ENCODE measurements around the gene RUNX2.

RUNX2 gene

DNA sequence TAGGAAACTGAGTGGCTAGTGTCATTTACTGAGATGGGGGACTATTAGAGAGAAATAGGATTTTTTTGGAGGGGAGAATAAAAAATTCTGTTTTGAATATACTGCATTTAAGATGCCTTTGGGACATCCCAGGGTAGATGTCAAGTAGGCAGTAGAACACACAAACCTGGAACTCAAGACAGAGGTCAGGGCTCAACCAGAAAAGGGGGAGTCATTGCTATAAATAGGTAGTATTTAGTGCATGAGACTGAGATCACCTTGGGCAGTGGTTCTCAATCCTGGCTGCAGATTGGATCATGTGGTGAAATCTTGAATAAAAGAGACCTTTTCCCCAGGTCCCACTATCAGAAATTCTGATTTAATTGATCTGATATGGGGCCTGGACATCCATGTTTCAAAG, 160.1 kb downstream of the RUNX2 start:
- DNase-seq (ENCODE audit: extremely low read depth, low read depth), result no peak
- TF ChIP-seq, protein P1, sequence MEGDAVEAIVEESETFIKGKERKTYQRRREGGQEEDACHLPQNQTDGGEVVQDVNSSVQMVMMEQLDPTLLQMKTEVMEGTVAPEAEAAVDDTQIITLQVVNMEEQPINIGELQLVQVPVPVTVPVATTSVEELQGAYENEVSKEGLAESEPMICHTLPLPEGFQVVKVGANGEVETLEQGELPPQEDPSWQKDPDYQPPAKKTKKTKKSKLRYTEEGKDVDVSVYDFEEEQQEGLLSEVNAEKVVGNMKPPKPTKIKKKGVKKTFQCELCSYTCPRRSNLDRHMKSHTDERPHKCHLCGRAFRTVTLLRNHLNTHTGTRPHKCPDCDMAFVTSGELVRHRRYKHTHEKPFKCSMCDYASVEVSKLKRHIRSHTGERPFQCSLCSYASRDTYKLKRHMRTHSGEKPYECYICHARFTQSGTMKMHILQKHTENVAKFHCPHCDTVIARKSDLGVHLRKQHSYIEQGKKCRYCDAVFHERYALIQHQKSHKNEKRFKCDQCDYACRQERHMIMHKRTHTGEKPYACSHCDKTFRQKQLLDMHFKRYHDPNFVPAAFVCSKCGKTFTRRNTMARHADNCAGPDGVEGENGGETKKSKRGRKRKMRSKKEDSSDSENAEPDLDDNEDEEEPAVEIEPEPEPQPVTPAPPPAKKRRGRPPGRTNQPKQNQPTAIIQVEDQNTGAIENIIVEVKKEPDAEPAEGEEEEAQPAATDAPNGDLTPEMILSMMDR (IDR thresholded peaks at IDR 0.05; ENCODE audit: low read depth, low read length), result no peak

DNA sequence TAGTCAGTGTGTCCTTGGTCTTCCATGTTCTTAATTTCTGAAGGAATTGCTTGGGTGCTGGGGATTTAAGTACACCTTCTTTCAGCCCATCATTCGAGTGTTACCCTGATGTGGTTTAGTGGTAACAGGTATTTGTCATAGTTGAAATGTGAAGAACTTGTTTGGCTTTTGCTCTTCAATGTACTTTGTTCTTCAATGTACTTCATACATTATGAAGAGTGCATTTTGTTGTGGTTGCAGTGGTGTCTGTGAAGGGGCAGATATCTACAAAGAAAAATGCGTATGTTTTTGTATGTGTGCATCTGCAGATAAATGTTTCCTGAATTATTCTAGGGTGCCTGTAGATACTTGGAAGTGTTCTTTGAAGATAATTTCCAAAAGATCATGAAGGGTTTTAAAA, 160.8 kb downstream of the RUNX2 start:
- TF ChIP-seq, protein P1 (IDR thresholded peaks at IDR 0.05; ENCODE audit: low read depth, low read length), result no peak

DNA sequence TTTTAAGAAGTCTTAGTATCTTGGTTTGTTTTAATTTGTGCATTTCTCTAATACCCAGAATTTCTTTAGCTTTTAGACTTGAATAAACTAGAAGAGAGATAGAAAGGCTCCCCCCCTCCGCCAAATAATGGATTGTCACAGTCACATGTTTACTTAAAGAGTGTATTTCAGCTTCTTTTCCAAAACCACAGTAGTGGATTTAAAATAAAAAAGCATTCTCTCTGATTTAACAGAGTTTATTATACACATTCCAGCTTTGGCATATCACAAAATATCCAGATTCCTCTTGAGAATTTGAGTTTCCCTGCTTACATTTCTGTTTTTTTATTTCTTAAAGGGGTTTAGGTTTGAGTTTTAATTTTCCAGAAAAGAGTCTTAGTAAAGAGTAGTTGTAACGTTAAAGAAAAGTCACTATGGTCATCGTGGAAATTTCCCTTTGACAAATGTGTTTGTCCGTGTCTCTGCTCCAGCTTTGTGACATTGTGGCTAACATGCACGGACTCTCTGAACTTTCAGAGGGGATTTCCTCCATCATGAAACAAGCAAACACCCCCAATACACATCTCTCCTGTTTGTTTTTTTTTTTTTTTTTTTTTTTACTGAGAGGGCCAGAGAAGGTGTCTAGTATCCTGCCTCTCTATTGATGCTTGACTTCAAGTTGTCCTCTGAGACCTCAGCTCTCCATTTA, 163.1 kb downstream of the RUNX2 start:
- no peak for DNase-seq (ENCODE audit: extremely low read depth, low read depth)
- TF ChIP-seq, protein P1 (IDR thresholded peaks at IDR 0.05; ENCODE audit: low read depth, low read length), result no peak

More for the DNA sequence above, 160.8 kb downstream of the RUNX2 start:
- no peak for DNase-seq (ENCODE audit: extremely low read depth, low read depth)

DNA sequence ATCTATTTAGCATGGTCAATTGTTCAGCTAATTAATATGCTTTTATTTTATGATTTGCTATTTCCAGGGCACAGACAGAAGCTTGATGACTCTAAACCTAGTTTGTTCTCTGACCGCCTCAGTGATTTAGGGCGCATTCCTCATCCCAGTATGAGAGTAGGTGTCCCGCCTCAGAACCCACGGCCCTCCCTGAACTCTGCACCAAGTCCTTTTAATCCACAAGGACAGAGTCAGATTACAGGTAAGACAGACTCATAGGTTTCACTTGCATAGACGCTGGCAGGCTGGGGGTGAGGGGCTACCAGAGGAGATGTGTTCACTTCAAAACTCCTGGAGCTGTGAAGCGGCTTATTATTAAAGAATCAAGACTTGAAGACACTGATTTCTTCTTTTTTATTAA, 163.7 kb downstream of the RUNX2 start:
- TF ChIP-seq, protein P1 (IDR thresholded peaks at IDR 0.05; ENCODE audit: low read depth, low read length), result no peak
- no peak for DNase-seq (ENCODE audit: extremely low read depth, low read depth)

DNA sequence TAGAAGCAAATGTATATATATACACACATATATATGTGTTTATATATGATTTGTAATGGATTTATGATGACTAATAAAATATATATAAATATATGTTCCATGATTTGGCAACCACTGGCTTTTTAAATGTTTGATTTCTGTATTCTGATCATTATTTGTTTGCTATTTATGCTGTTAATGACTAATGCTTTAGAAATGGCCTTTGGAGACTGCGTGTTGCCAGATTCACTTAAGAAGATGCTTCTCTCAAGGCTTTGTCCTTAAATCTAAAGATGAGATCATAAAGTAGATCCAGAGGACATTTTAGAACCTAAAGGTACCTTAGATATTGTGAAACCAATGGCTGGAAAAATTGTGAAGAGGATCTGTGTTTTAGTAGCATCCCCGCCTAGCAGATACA, 165.6 kb downstream of the RUNX2 start:
- TF ChIP-seq, protein P1 (IDR thresholded peaks at IDR 0.05; ENCODE audit: low read depth, low read length), result no peak
- DNase-seq (ENCODE audit: extremely low read depth, low read depth), result no peak

DNA sequence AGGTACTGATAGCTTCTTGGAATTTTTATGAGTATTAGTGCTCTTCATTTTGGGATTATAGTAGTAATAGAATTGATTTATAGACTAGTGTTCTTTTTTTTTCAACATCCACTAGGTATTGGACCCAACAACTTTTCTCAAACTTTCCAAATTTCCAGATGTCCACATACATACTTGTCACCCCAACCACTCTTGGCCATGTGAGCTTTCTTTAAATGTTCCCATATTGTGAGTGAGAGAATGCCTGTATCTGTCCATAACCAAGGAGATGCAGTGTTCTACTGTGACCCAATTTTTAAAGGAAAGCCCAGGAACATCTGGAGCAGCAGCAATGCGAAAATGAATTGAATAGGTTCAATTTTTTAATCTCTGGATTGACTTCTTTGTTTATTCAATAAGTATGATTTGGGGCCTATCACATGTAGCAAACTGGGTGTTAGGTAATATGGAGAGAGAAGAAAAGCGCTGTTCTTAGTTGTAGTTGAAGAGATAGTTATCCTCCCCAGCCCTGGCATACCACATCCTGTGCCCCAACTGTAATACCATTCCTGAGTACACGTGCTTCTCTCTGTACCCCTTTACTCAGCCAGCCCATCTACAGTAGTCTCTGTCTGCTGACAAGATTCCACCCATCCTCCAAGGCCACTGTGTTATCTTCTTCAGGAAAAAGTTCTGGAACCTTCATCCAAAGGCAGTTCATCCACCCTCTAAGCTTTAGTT, 166.4 kb downstream of the RUNX2 start:
- TF ChIP-seq, protein P1 (IDR thresholded peaks at IDR 0.05; ENCODE audit: low read depth, low read length), result no peak
- DNase-seq (ENCODE audit: extremely low read depth, low read depth), result no peak

DNA sequence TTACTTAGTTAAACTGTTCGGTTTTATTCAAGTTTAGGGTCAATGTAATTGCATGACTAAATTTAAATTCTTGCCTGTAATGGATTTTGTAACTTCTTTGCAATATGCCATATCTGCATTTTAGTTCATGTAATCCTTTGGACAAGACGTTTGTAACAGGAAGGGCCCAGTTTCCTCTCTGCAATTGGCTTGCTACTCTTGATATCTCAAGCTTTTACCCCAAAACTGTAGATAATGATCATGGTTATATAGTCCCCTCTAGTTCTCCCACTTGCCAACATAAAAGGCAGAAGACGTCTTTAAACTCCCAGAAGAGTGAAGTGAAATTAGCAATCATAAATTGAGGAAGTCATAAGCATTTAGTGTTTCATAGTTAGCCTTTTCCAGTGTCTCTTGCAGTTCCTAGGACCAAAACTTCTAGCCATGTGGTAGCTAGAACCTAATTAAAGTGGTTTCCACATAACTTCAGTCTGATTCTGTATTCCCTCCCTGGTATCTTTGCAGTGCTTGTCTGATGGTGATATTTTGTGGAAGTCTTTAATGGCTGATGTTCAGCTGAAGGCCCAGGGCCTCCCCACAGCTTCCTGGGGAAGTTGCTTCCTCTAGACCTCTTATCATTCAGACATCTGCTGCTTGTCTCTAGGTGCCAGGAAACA, 167.4 kb downstream of the RUNX2 start:
- DNase-seq (ENCODE audit: extremely low read depth, low read depth), result no peak
- TF ChIP-seq, protein P1 (IDR thresholded peaks at IDR 0.05; ENCODE audit: low read depth, low read length), result no peak
